ENCODE measurements around the gene CCL2.

Gene CCL2

DNA sequence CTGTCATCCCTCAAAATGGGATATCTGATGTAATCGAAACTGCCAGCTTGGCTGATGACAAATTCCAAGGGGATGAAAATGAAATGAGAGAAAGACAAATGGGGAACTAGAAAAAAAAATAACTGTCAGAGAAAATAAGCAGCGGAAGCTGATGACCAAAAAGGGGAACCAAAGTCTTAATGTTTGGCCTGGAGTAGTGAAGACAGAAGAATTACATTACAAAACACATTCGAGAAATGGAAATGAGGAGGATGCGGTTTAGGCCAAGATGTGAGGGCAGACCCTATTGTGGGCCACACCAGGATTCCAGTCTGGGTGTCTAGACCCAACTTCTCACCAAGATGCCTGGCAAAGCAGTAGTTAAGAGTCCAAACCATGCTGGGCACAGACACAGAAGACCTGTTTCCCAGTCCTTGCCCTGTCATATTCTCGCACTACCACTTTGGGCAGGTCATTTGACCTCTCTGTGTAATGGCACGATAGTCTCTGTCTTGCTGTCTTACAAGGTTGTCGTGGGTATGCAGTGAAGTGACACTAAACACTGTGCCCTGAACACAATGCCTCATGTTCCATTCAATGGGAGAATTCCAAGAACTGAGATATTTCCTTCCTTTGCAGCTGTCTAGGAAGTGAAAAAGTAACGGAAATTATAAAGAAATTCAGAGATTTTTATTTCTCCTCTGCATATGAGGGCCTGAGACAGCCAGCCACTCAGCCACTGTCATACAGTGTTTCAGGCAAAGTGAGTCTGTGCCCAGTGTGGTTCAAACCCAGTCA is 12.3 kb upstream of the CCL2 start:
- DNase-seq, result no peak

GRCh38 chr17:34243364-34244320 is 11.4 kb upstream of the CCL2 start:
- DNase-seq, result no peak

DNA sequence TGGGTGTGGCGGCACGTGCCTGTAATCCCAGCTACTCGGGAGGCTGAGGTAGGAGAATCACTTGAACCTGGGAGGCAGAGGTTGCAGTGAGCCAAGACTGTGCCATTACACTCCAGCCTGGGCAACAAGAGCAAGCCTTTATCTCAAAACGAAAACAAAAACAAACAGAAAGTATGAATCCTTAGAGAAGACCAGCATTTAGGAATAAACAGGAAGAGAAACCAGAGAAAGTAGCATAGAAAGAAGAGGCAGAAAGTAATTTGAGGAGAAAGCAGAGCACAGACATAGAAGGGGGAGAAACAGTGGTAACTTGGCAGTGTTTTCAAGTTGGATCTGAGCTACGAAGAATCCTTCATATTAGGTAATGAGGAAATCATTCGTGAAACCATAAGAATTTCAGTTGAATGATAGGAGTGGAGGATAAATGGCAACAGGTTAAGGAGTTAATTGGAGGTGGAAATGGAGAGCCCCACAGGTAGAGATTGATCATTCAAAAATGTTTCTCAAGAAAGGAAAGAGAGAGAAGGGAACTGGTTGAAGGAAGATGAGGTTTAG is 9.7 kb upstream of the CCL2 start:
- no peak for DNase-seq

DNA sequence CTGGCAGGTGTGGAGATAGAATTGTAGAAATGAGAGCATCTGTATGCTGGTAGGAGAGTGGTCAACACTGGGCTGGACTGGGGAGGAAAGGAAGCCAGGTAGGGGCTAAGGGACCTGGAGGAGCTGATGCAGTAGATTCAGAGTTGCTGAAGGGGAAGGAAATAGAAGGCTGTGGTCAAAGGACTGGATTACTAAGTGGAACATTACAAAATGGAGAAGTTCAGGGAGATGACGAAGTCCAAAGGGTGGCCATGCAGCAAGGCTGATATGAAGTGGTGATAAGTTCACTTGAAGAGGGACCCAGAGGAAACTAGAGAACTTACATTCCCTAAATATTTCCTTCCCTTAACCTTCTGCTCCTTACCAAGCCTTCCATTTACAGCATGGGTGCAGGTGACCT is 8.6 kb upstream of the CCL2 start:
- no peak for DNase-seq

GRCh38 chr17:34246881-34247280 is 8.2 kb upstream of the CCL2 start:
- DNase-seq, result no peak

- DNase-seq, result no peak
Measured at GRCh38 chr17:34248511-34249024, 6.5 kb upstream of the CCL2 start.

DNA sequence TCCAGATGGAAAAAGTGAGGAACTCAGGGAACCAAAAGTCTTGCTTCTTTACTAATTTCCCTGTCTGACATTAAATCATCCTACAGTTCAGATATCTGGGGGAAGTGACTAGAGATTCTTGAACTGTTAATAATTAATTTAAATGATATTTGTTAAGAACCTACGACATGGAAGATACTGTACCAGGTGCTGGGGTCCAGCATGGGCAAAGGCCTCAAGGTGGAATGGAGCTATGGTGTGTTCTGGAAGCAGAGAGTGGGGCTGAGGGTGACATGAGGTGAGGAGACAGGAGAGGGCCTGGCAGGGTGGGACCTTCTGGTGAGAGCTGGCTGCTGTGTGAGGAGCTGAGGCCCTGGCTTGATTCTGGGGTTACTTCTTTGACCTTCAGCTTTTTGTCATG is 6.0 kb upstream of the CCL2 start:
- DNase-seq, result no peak

DNA sequence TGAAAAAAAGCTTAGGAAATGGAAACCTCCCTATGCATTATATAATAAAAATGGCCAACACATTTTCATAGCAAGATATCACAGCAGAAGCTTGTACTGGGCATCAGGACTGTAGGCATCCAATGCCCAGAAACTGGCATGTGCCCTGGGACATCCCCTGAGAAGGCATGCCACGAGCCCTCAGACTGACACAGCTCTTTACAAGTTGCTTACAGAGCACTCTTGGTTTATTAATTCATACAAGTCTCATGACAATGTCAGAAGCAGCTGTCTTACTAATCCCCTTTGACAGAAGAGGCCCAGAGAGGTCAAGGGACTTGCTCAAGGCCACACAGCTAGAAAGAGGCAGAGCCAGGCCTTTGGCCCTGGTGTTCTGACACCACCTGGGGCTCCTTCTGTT is 5.6 kb upstream of the CCL2 start:
- DNase-seq, result no peak

- no peak for DNase-seq
Measured at GRCh38 chr17:34251186-34251585, 3.9 kb upstream of the CCL2 start.

GRCh38 chr17:34252095-34252443 is 3.0 kb upstream of the CCL2 start:
- no peak for DNase-seq

DNA sequence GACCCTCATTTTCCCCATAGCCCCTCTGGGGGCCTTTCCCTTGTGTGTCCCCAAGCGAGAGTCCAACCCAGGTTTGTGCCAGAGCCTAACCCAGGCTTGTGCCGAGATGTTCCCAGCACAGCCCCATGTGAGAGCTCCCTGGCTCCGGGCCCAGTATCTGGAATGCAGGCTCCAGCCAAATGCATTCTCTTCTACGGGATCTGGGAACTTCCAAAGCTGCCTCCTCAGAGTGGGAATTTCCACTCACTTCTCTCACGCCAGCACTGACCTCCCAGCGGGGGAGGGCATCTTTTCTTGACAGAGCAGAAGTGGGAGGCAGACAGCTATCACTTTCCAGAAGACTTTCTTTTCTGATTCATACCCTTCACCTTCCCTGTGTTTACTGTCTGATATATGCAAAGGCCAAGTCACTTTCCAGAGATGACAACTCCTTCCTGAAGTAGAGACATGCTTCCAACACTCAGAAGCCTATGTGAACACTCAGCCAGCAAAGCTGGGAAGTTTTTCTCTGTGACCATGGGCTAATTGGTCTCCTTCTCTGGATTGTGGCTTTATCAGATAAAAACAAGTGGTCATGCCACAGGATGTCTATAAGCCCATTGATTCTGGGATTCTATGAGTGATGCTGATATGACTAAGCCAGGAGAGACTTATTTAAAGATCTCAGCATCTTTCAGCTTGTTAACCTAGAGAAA is 2.5 kb upstream of the CCL2 start:
- DNase-seq, result no peak

GRCh38 chr17:34253139-34253525 is 2.0 kb upstream of the CCL2 start:
- no peak for DNase-seq

GRCh38 chr17:34254146-34254545 is 939 bp upstream of the CCL2 start:
- no peak for DNase-seq

- no peak for DNase-seq
Measured at GRCh38 chr17:34255381-34255732, 272 bp downstream of the CCL2 start.

DNA sequence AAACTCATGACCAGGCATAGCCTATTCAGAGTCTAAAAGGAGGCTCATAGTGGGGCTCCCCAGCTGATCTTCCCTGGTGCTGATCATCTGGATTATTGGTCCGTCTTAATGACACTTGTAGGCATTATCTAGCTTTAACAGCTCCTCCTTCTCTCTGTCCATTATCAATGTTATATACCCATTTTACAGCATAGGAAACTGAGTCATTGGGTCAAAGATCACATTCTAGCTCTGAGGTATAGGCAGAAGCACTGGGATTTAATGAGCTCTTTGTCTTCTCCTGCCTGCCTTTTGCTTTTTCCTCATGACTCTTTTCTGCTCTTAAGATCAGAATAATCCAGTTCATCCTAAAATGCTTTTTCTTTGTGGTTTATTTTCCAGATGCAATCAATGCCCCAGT is 756 bp downstream of the CCL2 start:
- no peak for DNase-seq

GRCh38 chr17:34257299-34257985 is 2.4 kb downstream of the CCL2 start:
- DNase-seq, result no peak

GRCh38 chr17:34257986-34258326 is 2.9 kb downstream of the CCL2 start:
- DNase-seq, result no peak

DNA sequence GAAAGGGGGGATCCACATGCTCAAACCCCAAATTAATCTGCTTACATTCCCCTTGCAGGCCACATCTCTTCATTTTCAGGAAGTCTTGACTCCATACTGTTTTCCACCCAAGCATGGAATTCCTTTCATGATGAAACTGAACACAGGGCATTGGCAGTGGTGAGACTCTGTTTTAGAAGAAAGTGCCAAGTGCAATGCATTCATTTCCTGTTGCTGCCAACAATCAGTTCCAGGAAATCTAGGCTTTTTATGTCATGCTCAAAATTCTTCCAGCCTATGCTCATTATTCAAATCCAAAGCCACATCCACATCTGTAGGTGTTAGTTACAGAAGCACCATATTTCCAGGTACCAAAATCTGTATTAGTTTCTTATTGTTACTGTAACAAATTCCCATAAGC is 4.1 kb downstream of the CCL2 start:
- no peak for DNase-seq

DNA sequence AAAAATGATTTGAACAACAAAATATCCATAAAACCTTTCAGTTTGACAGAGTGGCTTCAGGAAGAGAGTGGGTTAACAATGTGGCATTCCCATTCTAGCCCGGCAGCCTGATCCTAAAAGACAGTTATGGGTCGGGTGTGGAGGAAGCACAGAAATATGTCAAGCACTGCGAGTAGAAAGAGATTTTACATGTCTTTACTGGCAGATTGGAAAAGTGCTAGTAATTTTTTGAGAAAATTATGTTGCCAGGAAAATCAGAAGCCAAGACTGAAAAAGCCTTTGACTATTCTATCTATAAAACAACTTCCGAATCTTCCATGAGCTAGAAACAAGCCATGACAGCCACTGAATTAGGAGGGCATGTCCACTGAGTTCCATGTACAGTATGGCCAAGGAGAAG is 5.8 kb downstream of the CCL2 start:
- no peak for DNase-seq

DNA sequence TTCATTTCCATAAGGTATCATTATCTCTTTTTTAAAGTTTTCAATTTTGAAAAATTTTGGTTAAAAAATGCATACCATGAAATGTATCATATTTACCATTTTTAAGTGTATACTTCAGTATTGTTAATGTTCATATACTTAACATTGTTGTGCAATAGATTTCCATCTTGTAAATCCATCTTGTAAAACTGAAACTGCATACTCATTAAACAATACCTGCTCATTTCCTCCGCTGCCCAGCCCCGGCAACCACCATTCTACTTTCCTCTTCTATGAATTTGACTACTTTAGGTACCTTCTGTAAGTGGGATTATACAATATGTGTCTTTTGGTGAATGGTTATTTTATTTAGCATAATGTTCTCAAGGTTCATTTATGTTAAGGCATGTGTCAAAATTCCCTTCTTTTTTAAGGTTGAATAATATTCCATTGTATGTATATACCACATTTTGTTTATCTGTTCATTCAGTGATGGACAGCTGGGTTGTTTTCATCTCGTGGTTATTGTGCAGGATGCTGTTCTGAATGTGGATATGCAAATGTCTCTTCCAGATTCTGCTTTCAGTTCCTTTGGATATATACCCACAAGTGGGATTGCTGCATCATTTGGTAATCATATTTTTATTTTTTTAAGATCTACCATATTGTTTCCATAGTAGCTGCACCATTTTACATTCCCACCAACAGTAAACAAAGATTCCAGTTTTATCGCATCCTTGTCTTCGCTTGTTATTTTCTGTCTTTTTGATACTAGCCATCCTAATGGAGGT is 6.7 kb downstream of the CCL2 start:
- DNase-seq, result no peak

- no peak for DNase-seq
Measured at GRCh38 chr17:34265711-34266110, 10.6 kb downstream of the CCL2 start.

DNA sequence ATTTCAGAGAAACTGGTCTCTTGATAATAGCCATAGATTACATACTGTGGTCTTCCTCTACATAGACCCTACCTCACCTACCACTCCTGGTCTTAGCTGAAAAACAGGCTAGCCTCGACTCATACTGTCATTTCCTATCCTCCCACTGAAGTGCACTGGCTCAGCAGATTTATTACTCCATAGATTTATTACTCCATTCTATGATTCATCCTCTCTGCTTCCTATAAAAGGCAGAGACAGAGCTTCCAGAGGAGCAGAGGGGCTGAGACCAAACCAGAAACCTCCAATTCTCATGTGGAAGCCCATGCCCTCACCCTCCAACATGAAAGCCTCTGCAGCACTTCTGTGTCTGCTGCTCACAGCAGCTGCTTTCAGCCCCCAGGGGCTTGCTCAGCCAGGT is 14.9 kb downstream of the CCL2 start, which contains the start of gene CCL7:
TSS of gene CCL7 (plus strand) at position 253 of the 400 bp plus-strand sequence. CDS start at position 323, 70 bp downstream.
- no peak for DNase-seq

All from NCI-H1436 treated with DMSO at 0.1 percent for 48 hours (cell line).